OCI-LY1 (cell line): ENCODE data around the gene TUBA4A.

ENCODE experiments used
- EZH2 ChIP-seq: fragments of 200-600 bp; sonication (generic), shearing (Covaris generic); IDR thresholded peaks from 2 replicates; pipeline ENCODE4 v1.8.0; 2017; ENCODE audit warnings: borderline replicate concordance, mixed run types, mild to moderate bottlenecking, antibody characterized with exemption, low read length, moderate library complexity, mixed read lengths
- TF ChIP-seq, protein P1 (sequence below): fragments of 200-600 bp; sonication (generic), shearing (Covaris generic); IDR thresholded peaks from 2 replicates; pipeline ENCODE4 v1.5.1; 2017; ENCODE audit warnings: mild to moderate bottlenecking, antibody characterized with exemption, low read length, moderate library complexity, mixed read lengths

DNA sequence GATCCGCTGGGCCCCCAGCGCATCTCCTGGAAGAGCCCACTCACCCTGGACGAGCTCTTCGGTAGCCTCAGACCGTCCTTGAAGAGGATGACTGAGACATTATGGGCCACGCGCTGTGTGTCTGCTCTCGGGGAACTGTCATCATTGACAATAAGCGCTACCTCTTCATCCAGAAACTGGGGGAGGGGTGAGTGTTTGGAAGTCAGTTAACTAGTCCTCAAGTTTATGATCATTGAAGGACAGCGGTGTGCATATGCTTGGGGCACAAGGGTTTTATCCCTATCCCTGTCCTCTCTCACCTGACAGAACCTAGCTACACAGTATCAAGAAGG is 7.9 kb downstream of the TUBA4A start:
- TF ChIP-seq, protein P1, sequence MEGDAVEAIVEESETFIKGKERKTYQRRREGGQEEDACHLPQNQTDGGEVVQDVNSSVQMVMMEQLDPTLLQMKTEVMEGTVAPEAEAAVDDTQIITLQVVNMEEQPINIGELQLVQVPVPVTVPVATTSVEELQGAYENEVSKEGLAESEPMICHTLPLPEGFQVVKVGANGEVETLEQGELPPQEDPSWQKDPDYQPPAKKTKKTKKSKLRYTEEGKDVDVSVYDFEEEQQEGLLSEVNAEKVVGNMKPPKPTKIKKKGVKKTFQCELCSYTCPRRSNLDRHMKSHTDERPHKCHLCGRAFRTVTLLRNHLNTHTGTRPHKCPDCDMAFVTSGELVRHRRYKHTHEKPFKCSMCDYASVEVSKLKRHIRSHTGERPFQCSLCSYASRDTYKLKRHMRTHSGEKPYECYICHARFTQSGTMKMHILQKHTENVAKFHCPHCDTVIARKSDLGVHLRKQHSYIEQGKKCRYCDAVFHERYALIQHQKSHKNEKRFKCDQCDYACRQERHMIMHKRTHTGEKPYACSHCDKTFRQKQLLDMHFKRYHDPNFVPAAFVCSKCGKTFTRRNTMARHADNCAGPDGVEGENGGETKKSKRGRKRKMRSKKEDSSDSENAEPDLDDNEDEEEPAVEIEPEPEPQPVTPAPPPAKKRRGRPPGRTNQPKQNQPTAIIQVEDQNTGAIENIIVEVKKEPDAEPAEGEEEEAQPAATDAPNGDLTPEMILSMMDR = no peak
- TF ChIP-seq EZH2 = no peak
